AG04449 (cell line): ENCODE data around the gene INPP5D.

Experiments used
- CTCF ChIA-PET: fragments of 350-600 bp; formaldehyde crosslinking; extraction: SDS; loops from one replicate; lab custom pipeline; 2021; ENCODE audit warnings: antibody characterized with exemption; lab: Yijun Ruan, JAX
- POLR2A ChIA-PET: fragments of 400-600, 350-600 bp; formaldehyde crosslinking; extraction: SDS; loops from one replicate; lab custom pipeline; 2020; ENCODE audit warnings: antibody characterized with exemption, inconsistent platforms; lab: Yijun Ruan, JAX
- DNase-seq: peaks from one replicate; pipeline ENCODE4 v3.0.0-alpha.2; 2010; ENCODE audit warnings: low read depth, low spot score
- H3K4me3 ChIP-seq: 2 replicates; pipeline ENCODE4 v1.5.1; 2011; ENCODE audit warnings: low read depth, mild to moderate bottlenecking, control low read depth, low read length
- CTCF ChIP-seq: IDR thresholded peaks from one replicate; pipeline ENCODE4 v1.5.1; 2011; ENCODE audit warnings: mild to moderate bottlenecking, moderate library complexity, low read length, control low read depth, inconsistent platforms; ENCODE audit not compliant: insufficient read depth; ENCODE audit errors: missing control alignments

The INPP5D gene

GRCh38 chr2:233171344-233171743, 111.2 kb downstream of the INPP5D start:
- POLR2A ChIA-PET = no interaction called here
- no peak for DNase-seq
- H3K4me3 ChIP-seq = no peak overlapping the region
- CTCF ChIA-PET = no interaction called here
- no peak for TF ChIP-seq CTCF

- CTCF ChIA-PET = interaction anchor here (1.1 kb wide), 1 partner anchor 78 kb away, joined by 3 read pairs; the partner anchor contains the start of gene ATG16L1
- TF ChIP-seq CTCF = no peak
- POLR2A ChIA-PET = no interaction called here
- H3K4me3 ChIP-seq = no peak overlapping the region
- no peak for DNase-seq
Observed at GRCh38 chr2:233173115-233173514, 113.0 kb downstream of the INPP5D start.

GRCh38 chr2:233174137-233174536, 114.0 kb downstream of the INPP5D start:
- no peak overlapping the region for H3K4me3 ChIP-seq
- POLR2A ChIA-PET = no interaction called here
- CTCF ChIA-PET = interaction anchor here (1.1 kb wide), 1 partner anchor 77 kb away, joined by 3 read pairs; the partner anchor contains the start of gene ATG16L1
- no peak for DNase-seq
- no peak for TF ChIP-seq CTCF

GRCh38 chr2:233178994-233179847, 119.1 kb downstream of the INPP5D start:
- ChIA-PET CTCF (interaction anchor here (0.9 kb wide), 1 partner anchor 125 kb away, joined by 3 read pairs; no protein-coding TSS in a partner anchor), POLR2A (no interaction called here)
- no peak for DNase-seq
- no peak overlapping the region for H3K4me3 ChIP-seq
- TF ChIP-seq CTCF = no peak

- POLR2A ChIA-PET = no interaction called here
- CTCF ChIA-PET = no interaction called here
- no peak for DNase-seq
- no peak overlapping the region for H3K4me3 ChIP-seq
- TF ChIP-seq CTCF = no peak
Observed at GRCh38 chr2:233179848-233180366, 119.8 kb downstream of the INPP5D start.

GRCh38 chr2:233183869-233184418, 123.8 kb downstream of the INPP5D start:
- DNase-seq = no peak
- CTCF ChIA-PET = no interaction called here
- no peak for TF ChIP-seq CTCF
- H3K4me3 ChIP-seq = no peak overlapping the region
- POLR2A ChIA-PET = no interaction called here
